Ishikawa (cell line): ENCODE results near the gene ATP2B2.

Source experiments
- CREB1 ChIP-seq: IDR thresholded peaks from 2 replicates; pipeline ENCODE4 v1.6.1; 2012; ENCODE audit warnings: low read depth
- RAD21 ChIP-seq: IDR thresholded peaks from 2 replicates; pipeline ENCODE4 v1.6.1; 2012; ENCODE audit warnings: low read depth
- TAF1 ChIP-seq: IDR thresholded peaks from 2 replicates; pipeline ENCODE4 v1.6.1; 2012; ENCODE audit warnings: low read depth, mild to moderate bottlenecking

DNA sequence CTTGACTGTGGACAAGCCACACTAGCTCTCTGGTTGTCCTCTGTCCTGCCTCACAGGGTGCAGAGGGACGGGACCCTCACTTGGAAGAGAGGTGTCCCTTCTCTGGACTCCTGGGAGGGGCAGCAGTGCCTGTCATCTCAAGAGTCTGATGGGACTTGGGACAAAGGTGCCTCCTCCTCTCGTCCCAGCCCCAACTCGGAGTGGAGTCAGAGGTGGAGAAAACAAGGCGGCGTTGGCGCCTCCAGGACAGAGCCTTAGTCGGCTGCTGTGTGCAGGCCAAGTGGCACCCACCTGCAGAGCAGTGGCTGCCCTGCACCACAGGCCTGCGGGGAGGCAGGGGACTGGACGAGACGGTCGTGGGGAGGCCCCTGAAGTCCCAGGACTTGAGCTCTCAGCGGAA is 175.1 kb downstream of the ATP2B2 start:
- TF ChIP-seq TAF1 (no peak), RAD21 (no peak), CREB1 (no peak)
